ENCODE results near the gene NPEPPS.

The NPEPPS gene

DNA sequence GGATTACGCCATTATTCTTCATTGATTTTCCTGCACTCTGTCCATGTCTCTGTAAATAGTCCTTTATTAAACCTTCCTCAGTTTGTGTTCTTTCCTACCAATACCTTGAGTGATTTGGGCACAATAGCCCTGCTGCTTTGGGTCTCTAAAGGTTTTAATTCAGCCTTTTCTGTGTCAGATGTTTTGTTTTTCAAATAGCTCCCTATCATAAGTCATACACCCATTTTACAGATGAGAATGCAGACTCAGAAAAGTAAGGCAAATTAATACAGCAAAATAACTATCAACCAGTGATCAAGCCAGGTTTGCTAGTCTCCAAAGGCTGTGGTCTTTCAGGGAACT, 93.8 kb downstream of the NPEPPS start:
- Mint-ChIP-seq H3K36me3 (ENCODE audit: low read depth) (peaks cover 44% of the 10 kb centered on the region), H3K27ac (no peak overlapping the region), H3K4me3 (no peak overlapping the region), H3K9me3 (no peaks in the 10 kb centered on the region), H3K27me3 (ENCODE audit: low read depth, poor library complexity) (no peaks in the 10 kb centered on the region), H3K4me1 (peaks cover 10% of the 10 kb centered on the region)
- no peak for DNase-seq
- TF ChIP-seq, protein P1, sequence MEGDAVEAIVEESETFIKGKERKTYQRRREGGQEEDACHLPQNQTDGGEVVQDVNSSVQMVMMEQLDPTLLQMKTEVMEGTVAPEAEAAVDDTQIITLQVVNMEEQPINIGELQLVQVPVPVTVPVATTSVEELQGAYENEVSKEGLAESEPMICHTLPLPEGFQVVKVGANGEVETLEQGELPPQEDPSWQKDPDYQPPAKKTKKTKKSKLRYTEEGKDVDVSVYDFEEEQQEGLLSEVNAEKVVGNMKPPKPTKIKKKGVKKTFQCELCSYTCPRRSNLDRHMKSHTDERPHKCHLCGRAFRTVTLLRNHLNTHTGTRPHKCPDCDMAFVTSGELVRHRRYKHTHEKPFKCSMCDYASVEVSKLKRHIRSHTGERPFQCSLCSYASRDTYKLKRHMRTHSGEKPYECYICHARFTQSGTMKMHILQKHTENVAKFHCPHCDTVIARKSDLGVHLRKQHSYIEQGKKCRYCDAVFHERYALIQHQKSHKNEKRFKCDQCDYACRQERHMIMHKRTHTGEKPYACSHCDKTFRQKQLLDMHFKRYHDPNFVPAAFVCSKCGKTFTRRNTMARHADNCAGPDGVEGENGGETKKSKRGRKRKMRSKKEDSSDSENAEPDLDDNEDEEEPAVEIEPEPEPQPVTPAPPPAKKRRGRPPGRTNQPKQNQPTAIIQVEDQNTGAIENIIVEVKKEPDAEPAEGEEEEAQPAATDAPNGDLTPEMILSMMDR (IDR thresholded peaks at IDR 0.05): no peak

DNA sequence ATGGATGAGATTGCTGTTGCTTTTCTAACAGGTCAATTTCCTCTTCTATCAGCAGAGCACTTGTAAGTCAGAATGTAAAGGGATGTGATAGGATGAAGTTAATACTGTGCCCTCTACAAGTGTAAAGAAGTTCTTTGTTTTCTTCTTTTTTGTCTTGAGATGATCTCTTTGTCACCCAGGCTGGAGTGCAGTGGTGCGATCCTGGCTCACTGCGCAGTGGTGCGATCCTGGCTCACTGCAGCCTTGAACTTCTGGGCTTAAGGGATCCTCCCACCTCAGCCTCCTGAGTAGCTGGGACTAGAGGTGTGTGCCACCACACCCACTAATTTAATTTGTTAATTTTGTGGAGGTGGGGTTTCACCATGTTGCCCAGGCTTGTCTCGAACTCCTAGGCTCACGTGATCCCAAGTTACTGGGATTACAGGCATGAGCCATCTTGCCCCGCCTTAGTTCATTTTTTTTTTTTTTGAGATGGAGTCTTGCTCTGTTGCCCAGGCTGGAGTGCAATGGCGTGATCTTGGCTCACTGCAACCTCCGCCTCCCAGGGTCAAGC, 97.2 kb downstream of the NPEPPS start:
- Mint-ChIP-seq H3K36me3 (ENCODE audit: low read depth) (peaks cover 27% of the 10 kb centered on the region), H3K4me3 (no peak overlapping the region), H3K27me3 (ENCODE audit: low read depth, poor library complexity) (peaks cover under 1% of the 10 kb centered on the region), H3K4me1 (no peaks in the 10 kb centered on the region), H3K9me3 (no peaks in the 10 kb centered on the region), H3K27ac (no peak overlapping the region)
- TF ChIP-seq, protein P1 (IDR thresholded peaks at IDR 0.05): no peak
- no peak for DNase-seq

DNA sequence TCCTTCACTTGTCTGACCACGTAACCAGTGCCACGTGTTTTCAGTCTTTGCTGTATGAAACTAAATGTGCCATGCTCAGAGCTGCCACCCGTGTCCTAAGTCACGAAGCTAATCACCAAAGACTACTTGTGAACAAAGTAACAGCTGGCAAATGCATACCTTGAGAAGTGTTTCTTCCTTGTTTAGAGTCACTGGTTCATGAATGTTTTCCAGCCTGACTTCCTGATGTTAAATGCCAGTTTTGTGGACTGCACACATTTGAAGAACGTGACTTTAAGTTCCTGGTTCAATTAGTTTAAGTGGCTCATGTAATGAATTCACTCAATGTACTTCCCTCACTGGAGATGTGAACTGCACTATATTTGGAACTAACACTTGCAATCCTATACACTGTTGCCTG, 98.9 kb downstream of the NPEPPS start:
- Mint-ChIP-seq H3K9me3 (no peaks in the 10 kb centered on the region), H3K27me3 (ENCODE audit: low read depth, poor library complexity) (peaks cover 3% of the 10 kb centered on the region), H3K4me1 (no peaks in the 10 kb centered on the region), H3K36me3 (ENCODE audit: low read depth) (peaks cover 18% of the 10 kb centered on the region), H3K4me3 (no peak overlapping the region), H3K27ac (no peak overlapping the region)
- TF ChIP-seq, protein P1 (IDR thresholded peaks at IDR 0.05): no peak
- DNase-seq: no peak

DNA sequence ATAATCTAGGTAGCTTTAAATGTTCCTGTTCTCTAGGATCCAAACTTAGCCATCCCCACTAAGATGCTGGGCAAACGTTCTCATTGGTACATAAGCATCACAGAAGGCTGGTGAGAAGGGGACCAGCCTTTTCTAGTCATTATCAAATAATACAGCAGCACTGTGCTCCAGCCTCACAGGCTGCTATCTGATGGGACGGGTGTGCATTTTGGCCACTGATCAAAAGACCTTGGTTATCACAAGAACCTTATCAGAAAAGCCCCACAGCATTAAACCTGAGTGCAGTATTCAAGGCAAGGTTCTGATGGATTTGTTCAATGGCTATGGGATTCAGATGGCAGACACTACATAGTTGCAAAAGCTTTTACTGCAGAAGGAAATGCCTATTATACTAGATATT, 99.7 kb downstream of the NPEPPS start:
- Mint-ChIP-seq H3K4me1 (no peaks in the 10 kb centered on the region), H3K4me3 (no peak overlapping the region), H3K9me3 (no peaks in the 10 kb centered on the region), H3K36me3 (ENCODE audit: low read depth) (peaks cover 14% of the 10 kb centered on the region), H3K27me3 (ENCODE audit: low read depth, poor library complexity) (peaks cover 3% of the 10 kb centered on the region), H3K27ac (no peak overlapping the region)
- TF ChIP-seq, protein P1 (IDR thresholded peaks at IDR 0.05): no peak
- no peak for DNase-seq

DNA sequence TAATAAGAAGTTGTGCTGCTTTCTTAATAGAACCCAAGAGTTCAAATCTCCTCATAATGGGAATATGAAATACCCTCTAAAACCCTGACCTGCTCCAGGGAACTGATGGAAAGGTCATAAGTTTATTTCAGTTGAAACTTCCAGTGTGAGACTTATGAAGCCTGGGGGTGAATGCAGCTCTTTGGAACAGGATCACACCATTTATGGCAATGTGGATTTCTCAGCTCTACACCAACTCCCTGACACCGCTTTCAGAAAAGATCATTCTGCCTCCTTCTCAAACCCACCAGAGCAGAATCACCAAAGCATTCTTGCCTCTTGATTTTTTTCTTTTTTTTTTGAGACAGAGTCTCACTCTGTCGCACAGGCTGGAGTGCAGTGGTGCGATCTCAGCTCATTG, 102.1 kb downstream of the NPEPPS start:
- TF ChIP-seq, protein P1 (IDR thresholded peaks at IDR 0.05): no peak
- no peak overlapping the region for H3K4me3 Mint-ChIP-seq
- peaks cover 24% of the 10 kb centered on the region for H3K36me3 Mint-ChIP-seq (ENCODE audit: low read depth)
- no peak overlapping the region for H3K27ac Mint-ChIP-seq
- H3K4me1 Mint-ChIP-seq: no peaks in the 10 kb centered on the region
- DNase-seq: no peak
- peaks cover 3% of the 10 kb centered on the region for H3K27me3 Mint-ChIP-seq (ENCODE audit: low read depth, poor library complexity)
- H3K9me3 Mint-ChIP-seq: no peaks in the 10 kb centered on the region

DNA sequence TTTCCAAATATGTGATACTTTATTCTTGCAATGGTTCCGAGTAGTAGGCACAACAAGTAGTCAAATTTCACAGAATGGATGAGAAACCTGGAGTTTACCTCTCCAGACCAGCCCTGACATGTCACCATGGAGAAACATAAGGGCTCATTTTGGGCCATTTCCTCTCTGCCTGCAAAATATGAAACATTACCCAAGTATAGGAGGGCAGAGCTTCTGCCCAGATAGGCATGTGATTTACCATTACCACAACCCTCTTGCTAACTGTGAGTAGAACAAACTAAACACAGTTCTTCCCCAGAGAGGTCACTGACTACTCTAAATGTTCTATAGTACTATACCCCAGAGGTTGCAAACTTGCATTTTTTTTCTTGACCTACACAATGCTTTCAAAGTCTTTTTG, 103.1 kb downstream of the NPEPPS start:
- no peak for DNase-seq
- Mint-ChIP-seq H3K27me3 (ENCODE audit: low read depth, poor library complexity) (peaks cover 3% of the 10 kb centered on the region), H3K9me3 (no peaks in the 10 kb centered on the region), H3K36me3 (ENCODE audit: low read depth) (peaks cover 33% of the 10 kb centered on the region), H3K4me1 (no peaks in the 10 kb centered on the region), H3K27ac (no peak overlapping the region), H3K4me3 (no peak overlapping the region)
- TF ChIP-seq, protein P1 (IDR thresholded peaks at IDR 0.05): no peak

Data from nephron progenitor cell (in vitro differentiated cells).